AG04450 (cell line): ENCODE measurements around the gene PXDC1. TPM values are rescaled to one million over a fixed set of nuclear protein-coding genes. Genes with fewer than 3 reads are reported as not detected.

Experiments
- CTCF ChIA-PET: fragments of 300-600, 350-600 bp; formaldehyde crosslinking; extraction: SDS; loops from one replicate; lab custom pipeline; 2022; ENCODE audit warnings: antibody characterized with exemption, inconsistent platforms; lab: Charles Lee
- POLR2A ChIA-PET: fragments of 350-600 bp; formaldehyde crosslinking; extraction: SDS; loops from one replicate; lab custom pipeline; 2021; ENCODE audit warnings: antibody characterized with exemption, inconsistent platforms; lab: Yijun Ruan, JAX
- DNase-seq: peaks from one replicate; pipeline ENCODE4 v3.0.0-alpha.2; 2011; ENCODE audit warnings: low read depth, low spot score
- H3K27ac ChIP-seq: one replicate; pipeline ENCODE4 v1.5.1; 2012; ENCODE audit warnings: low read depth, low read length, control low read depth
- H3K27me3 ChIP-seq: one replicate; pipeline ENCODE4 v1.6.0; 2012; ENCODE audit warnings: low read length; ENCODE audit not compliant: control insufficient read depth, insufficient read depth
- H3K4me3 ChIP-seq: 2 replicates; pipeline ENCODE4 v1.5.1; 2011; ENCODE audit warnings: mild to moderate bottlenecking, low read depth, low read length, control low read depth
- H3K9me3 ChIP-seq: 2 replicates; pipeline ENCODE4 v1.5.1; 2012; ENCODE audit warnings: low read length; ENCODE audit not compliant: control insufficient read depth, insufficient read depth
- polyA plus RNA-seq: library from polyadenylated mRNA; depleted of rRNA; stranded (reverse); fragments of >200 nt; gene quantifications from 2 replicates; pipeline ENCODE4 v1.2.3, GENCODE V29; 2011
- TF ChIP-seq, protein P1 (sequence below): IDR thresholded peaks from 2 replicates; pipeline ENCODE4 v1.5.1; 2011; ENCODE audit warnings: low read depth, low read length, control low read depth, inconsistent platforms

The PXDC1 gene
- polyA plus RNA-seq, 1 experiment: 13.5 TPM

DNA sequence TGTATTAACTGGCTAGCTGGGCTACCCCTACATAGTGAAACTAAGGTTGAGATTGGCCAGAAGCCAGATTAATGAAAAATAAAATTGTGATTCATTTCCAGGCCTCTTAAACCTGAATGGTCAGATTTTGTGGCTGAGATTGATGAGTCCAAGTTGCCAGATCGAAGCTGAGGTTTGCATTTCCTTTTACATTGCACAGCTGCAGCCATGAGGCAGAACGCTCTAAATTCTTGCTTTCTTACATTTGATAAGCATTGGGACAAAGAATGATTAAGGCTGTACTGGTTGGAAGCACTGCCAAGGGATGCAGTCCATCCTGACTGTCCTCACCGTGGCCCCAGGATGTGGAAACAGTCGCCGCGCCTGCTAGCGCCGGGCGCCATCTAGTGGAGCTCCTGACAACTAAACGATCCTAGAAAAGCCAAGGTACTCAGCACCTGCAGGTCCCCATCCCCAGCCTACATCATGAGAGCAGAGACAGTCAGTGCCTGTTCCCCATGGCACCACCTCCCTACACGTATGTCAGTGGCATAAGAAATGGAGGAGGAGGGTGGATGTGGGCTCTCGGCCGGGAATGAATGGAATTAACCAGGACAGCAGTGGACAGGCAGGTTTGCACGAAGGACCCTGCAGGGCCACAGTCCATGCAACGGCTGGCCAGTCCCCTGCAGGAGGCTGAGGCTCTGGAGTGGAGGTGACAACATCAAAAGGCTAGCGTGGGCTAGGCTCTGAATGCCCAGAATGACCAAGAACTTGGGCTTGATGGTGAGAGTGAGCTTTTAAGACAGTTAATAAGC, 19.0 kb downstream of the PXDC1 start:
- TF ChIP-seq, protein P1, sequence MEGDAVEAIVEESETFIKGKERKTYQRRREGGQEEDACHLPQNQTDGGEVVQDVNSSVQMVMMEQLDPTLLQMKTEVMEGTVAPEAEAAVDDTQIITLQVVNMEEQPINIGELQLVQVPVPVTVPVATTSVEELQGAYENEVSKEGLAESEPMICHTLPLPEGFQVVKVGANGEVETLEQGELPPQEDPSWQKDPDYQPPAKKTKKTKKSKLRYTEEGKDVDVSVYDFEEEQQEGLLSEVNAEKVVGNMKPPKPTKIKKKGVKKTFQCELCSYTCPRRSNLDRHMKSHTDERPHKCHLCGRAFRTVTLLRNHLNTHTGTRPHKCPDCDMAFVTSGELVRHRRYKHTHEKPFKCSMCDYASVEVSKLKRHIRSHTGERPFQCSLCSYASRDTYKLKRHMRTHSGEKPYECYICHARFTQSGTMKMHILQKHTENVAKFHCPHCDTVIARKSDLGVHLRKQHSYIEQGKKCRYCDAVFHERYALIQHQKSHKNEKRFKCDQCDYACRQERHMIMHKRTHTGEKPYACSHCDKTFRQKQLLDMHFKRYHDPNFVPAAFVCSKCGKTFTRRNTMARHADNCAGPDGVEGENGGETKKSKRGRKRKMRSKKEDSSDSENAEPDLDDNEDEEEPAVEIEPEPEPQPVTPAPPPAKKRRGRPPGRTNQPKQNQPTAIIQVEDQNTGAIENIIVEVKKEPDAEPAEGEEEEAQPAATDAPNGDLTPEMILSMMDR: peak; percentile 93
- Histone ChIP-seq H3K27me3 (no peaks in the 10 kb centered on the region), H3K9me3 (no peaks in the 10 kb centered on the region; the same call in 1 of the 2 replicates), H3K4me3 (no peak overlapping the region), H3K27ac (peak overlapping the region; percentile 57)
- ChIA-PET POLR2A (no interaction called here), CTCF (interaction anchor here (0.6 to 6.8 kb wide), 22 partner anchors 9 to 456 kb away, joined by 3 to 78 read pairs (median 4); partner anchors contain the start of gene FAM50B)
- peak; percentile 76 for DNase-seq

DNA sequence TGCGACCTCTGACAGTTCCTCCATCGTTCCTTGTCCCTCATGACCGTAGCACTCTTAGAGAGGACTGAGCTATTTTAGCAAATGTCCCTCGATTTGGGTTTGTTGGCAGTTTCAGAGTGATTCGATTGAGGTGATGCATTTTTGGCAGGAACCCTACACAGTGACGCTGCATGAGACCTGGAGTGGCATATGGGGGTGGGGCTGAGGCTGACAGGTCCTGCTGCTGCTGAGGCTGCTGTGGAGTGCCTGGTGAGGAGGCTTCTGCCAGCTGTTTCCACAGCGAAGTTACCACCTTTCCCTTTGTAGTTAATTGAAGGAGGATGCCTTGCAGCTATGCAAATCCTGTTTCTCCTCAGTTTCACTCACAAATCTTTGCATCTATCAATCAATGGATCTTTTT, 19.8 kb downstream of the PXDC1 start:
- no peak for DNase-seq
- ChIA-PET POLR2A (no interaction called here), CTCF (interaction anchor here (0.8 to 6.8 kb wide), 14 partner anchors 8 to 455 kb away, joined by 3 to 78 read pairs (median 6); no protein-coding TSS in a partner anchor)
- Histone ChIP-seq H3K9me3 (no peaks in the 10 kb centered on the region), H3K4me3 (no peak overlapping the region), H3K27me3 (no peaks in the 10 kb centered on the region), H3K27ac (no peak overlapping the region)
- TF ChIP-seq, protein P1: no peak

DNA sequence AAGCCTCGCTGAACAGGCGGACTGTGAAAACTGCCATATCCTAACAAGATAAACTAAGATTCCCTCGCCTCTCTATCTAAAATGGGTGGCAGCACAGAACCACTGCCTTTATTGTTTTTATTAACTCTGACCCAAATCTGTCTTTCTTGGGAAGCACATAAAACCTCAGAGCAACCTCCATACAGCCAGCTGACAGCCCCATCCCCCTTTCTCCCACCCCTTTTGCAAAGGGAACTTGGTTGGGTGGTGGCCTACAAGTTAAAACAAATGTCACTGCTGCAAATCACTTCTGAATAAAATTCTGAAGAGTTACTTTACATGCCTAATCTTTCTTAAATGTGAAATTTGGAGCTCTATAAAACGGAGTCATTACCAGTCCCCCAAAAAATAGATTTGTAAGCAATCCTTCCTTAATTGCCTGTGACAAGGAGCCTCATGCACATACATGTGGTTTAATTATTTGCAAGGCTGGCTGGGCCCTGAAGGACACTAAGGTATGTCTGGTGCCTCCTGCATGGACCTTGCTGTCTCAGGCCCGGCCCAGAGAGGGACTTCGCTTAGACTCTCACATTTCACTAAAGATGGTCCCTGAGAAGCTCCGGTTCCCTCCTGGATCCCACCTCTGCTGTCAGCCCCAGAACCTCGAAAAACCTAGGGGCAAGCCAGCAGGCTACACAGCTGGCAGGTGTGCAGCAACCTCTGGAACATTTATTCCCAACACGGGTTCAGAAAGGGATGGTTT, 21.7 kb downstream of the PXDC1 start:
- TF ChIP-seq, protein P1: no peak
- DNase-seq: no peak
- H3K27ac ChIP-seq: no peak overlapping the region
- H3K27me3 ChIP-seq: no peaks in the 10 kb centered on the region
- H3K9me3 ChIP-seq: peaks cover 5% of the 10 kb centered on the region; the same call in 1 of the 2 replicates
- no peak overlapping the region for H3K4me3 ChIP-seq
- ChIA-PET CTCF (interaction anchor here (0.5 to 6.8 kb wide), 4 partner anchors 38 to 449 kb away, joined by 3 to 78 read pairs (median 3); no protein-coding TSS in a partner anchor), POLR2A (no interaction called here)

GRCh38 chr6:3727593-3728108, 23.9 kb downstream of the PXDC1 start:
- Histone ChIP-seq H3K4me3 (no peak overlapping the region), H3K27me3 (no peaks in the 10 kb centered on the region), H3K9me3 (peaks cover 5% of the 10 kb centered on the region; the same call in 1 of the 2 replicates), H3K27ac (no peak overlapping the region)
- CTCF ChIA-PET: interaction anchor here (1.4 to 6.8 kb wide), 3 partner anchors 10 to 447 kb away, joined by 4 to 78 read pairs (median 4); no protein-coding TSS in a partner anchor
- no peak for DNase-seq
- TF ChIP-seq, protein P1: no peak
- POLR2A ChIA-PET: no interaction called here
